HL-60 (cell line): ENCODE data around the gene OPRL1.

ENCODE experiments used
- GABPA ChIP-seq: IDR thresholded peaks from 2 replicates; pipeline ENCODE4 v1.6.1; 2012; ENCODE audit warnings: low read depth
- POLR2AphosphoS5 ChIP-seq: IDR thresholded peaks from 2 replicates; pipeline ENCODE4 v1.6.1; 2012; ENCODE audit warnings: low read depth
- SPI1 ChIP-seq: IDR thresholded peaks from 2 replicates; pipeline ENCODE4 v1.6.1; 2012; ENCODE audit warnings: low read depth, mild to moderate bottlenecking, borderline replicate concordance
- TF ChIP-seq, protein P1 (sequence below): IDR thresholded peaks from one replicate; pipeline ENCODE4 v1.5.1; 2011; ENCODE audit warnings: low read length, control low read depth, inconsistent platforms; ENCODE audit not compliant: insufficient read depth
- TF ChIP-seq, protein P2 (sequence below): IDR thresholded peaks from 2 replicates; pipeline ENCODE4 v1.6.1; 2012; ENCODE audit warnings: low read depth; ENCODE audit not compliant: insufficient replicate concordance

DNA sequence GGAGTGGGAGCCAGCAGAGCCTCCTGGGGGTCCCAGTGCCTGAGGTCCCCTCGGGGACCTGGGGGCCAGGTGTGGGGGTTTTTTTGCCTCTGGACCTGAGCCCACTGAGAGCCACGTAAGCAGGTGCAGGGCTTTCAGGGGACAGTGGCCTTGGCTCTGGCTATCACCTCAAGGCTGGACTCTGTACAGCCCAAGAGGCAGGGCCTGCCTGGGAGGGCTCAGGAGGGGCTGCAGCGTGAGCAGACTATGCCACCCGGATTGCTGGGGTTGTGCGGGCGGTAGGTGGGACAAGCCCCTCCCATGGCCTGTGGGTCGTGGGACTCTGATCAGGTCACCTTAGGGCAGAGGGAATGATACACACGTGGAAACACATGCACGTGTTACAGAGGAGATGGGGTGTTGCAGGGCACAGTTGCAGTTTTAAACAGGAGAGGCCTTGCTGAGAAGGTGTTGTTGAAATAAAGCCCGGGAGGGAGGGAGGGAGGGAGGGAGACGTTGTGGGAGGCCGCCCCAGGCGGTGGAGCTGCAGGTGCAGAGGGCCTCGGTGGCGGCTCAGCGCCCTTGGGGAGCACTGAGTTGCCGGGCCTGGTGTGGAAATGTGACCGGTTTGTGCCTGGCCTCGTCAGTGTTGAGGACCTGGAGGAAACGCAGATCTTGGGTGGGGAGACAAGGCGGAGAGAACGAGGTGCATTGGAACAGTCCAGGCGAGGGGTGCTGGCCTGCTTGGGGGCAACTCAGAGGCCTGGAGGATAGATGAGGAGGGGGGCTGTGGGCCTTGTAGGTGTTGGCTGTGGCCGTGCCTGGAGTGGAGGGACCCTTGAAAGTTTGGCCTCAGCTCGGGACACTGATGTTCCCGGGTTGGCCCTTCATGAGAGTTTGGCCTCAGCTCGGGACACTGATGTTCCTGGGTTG, 14.6 kb upstream of the OPRL1 start:
- TF ChIP-seq, protein P1, sequence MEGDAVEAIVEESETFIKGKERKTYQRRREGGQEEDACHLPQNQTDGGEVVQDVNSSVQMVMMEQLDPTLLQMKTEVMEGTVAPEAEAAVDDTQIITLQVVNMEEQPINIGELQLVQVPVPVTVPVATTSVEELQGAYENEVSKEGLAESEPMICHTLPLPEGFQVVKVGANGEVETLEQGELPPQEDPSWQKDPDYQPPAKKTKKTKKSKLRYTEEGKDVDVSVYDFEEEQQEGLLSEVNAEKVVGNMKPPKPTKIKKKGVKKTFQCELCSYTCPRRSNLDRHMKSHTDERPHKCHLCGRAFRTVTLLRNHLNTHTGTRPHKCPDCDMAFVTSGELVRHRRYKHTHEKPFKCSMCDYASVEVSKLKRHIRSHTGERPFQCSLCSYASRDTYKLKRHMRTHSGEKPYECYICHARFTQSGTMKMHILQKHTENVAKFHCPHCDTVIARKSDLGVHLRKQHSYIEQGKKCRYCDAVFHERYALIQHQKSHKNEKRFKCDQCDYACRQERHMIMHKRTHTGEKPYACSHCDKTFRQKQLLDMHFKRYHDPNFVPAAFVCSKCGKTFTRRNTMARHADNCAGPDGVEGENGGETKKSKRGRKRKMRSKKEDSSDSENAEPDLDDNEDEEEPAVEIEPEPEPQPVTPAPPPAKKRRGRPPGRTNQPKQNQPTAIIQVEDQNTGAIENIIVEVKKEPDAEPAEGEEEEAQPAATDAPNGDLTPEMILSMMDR, result no peak
- TF ChIP-seq POLR2AphosphoS5 (no peak), GABPA (no peak), SPI1 (no peak)
- TF ChIP-seq, protein P2, sequence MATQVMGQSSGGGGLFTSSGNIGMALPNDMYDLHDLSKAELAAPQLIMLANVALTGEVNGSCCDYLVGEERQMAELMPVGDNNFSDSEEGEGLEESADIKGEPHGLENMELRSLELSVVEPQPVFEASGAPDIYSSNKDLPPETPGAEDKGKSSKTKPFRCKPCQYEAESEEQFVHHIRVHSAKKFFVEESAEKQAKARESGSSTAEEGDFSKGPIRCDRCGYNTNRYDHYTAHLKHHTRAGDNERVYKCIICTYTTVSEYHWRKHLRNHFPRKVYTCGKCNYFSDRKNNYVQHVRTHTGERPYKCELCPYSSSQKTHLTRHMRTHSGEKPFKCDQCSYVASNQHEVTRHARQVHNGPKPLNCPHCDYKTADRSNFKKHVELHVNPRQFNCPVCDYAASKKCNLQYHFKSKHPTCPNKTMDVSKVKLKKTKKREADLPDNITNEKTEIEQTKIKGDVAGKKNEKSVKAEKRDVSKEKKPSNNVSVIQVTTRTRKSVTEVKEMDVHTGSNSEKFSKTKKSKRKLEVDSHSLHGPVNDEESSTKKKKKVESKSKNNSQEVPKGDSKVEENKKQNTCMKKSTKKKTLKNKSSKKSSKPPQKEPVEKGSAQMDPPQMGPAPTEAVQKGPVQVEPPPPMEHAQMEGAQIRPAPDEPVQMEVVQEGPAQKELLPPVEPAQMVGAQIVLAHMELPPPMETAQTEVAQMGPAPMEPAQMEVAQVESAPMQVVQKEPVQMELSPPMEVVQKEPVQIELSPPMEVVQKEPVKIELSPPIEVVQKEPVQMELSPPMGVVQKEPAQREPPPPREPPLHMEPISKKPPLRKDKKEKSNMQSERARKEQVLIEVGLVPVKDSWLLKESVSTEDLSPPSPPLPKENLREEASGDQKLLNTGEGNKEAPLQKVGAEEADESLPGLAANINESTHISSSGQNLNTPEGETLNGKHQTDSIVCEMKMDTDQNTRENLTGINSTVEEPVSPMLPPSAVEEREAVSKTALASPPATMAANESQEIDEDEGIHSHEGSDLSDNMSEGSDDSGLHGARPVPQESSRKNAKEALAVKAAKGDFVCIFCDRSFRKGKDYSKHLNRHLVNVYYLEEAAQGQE, result no peak
